Activated naive CD8-positive, alpha-beta T cell treated with anti-CD3 and anti-CD28 coated beads for 36 hours (primary cell): Measurements from ENCODE around the gene PITHD1. TPM values are rescaled to one million over a fixed set of nuclear protein-coding genes. Genes with fewer than 3 reads are reported as not detected.
A peak's percentile ranks its signal among the peaks of the same experiment; 100 is the strongest.
"Not testable (repeated sequence)": the region's sequence is repeated elsewhere in the genome, so short reads cannot be mapped to it uniquely, and the experiment has no call there.

Source experiments
- DNase-seq: peaks from one replicate; pipeline ENCODE4 v3.0.0; 2021
- H3K27ac Mint-ChIP-seq: one replicate; pipeline ENCODE4 v1.8.0; 2022; ENCODE audit warnings: mild to moderate bottlenecking, moderate library complexity, mixed read lengths
- H3K27me3 Mint-ChIP-seq: one replicate; pipeline ENCODE4 v1.8.0; 2022; ENCODE audit warnings: mild to moderate bottlenecking, mixed read lengths
- H3K36me3 Mint-ChIP-seq: one replicate; pipeline ENCODE4 v1.8.0; 2021; ENCODE audit warnings: mild to moderate bottlenecking, mixed read lengths
- H3K4me1 Mint-ChIP-seq: one replicate; pipeline ENCODE4 v1.8.0; 2021; ENCODE audit warnings: mixed read lengths
- H3K4me3 Mint-ChIP-seq: one replicate; pipeline ENCODE4 v1.8.0; 2022; ENCODE audit warnings: mild to moderate bottlenecking, moderate library complexity, mixed read lengths
- H3K9me3 Mint-ChIP-seq: one replicate; pipeline ENCODE4 v1.8.0; 2022; ENCODE audit warnings: mixed read lengths
- total RNA-seq, 2 experiments: library from RNA; stranded (reverse); gene quantifications; one replicate each; pipeline ENCODE4 v1.2.3, GENCODE V29; 2021

The PITHD1 gene
- total RNA-seq, 2 experiments from 2014 or later: 89.1 to 92.3 TPM

- no peak for DNase-seq
- no peak overlapping the region for H3K27ac Mint-ChIP-seq
- peak overlapping the region; percentile 92 for H3K4me3 Mint-ChIP-seq
- H3K36me3 Mint-ChIP-seq: no peaks in the 10 kb centered on the region
- peaks cover 17% of the 10 kb centered on the region for H3K4me1 Mint-ChIP-seq
- H3K9me3 Mint-ChIP-seq: no peaks in the 10 kb centered on the region
- no peaks in the 10 kb centered on the region for H3K27me3 Mint-ChIP-seq
Observed at GRCh38 chr1:23823767-23824166, 45.5 kb downstream of the PITHD1 start.

GRCh38 chr1:23824711-23825075, 46.5 kb downstream of the PITHD1 start:
- Mint-ChIP-seq H3K36me3 (no peaks in the 10 kb centered on the region), H3K27ac (peak overlapping the region; percentile 93), H3K9me3 (no peaks in the 10 kb centered on the region), H3K4me3 (peak overlapping the region; percentile 92), H3K27me3 (no peaks in the 10 kb centered on the region), H3K4me1 (peaks cover 17% of the 10 kb centered on the region)
- DNase-seq: no peak

GRCh38 chr1:23825076-23825761, 47.0 kb downstream of the PITHD1 start, which contains the start of gene HMGCL:
HMGCL (minus strand) TSS chr1:23825429; CDS start chr1:23825415, 14 bp downstream.
- Mint-ChIP-seq H3K4me3 (peak within 1 kb of the TSS; percentile 92), H3K36me3 (no peaks in the 10 kb centered on the region), H3K27me3 (no peaks in the 10 kb centered on the region), H3K4me1 (peaks cover 19% of the 10 kb centered on the region), H3K9me3 (no peaks in the 10 kb centered on the region), H3K27ac (peak within 1 kb of the TSS; percentile 93)
- DNase-seq: peak; percentile 91

GRCh38 chr1:23825762-23826522, 47.7 kb downstream of the PITHD1 start:
- no peak for DNase-seq
- peak overlapping the region; percentile 93 for H3K27ac Mint-ChIP-seq
- H3K9me3 Mint-ChIP-seq: no peaks in the 10 kb centered on the region
- H3K4me1 Mint-ChIP-seq: peaks cover 22% of the 10 kb centered on the region
- H3K36me3 Mint-ChIP-seq: no peaks in the 10 kb centered on the region
- H3K4me3 Mint-ChIP-seq: peak overlapping the region; percentile 92
- no peaks in the 10 kb centered on the region for H3K27me3 Mint-ChIP-seq

- not testable (repeated sequence) for H3K36me3 Mint-ChIP-seq, DNase-seq, H3K27ac Mint-ChIP-seq, H3K27me3 Mint-ChIP-seq, H3K4me3 Mint-ChIP-seq, H3K9me3 Mint-ChIP-seq
- H3K4me1 Mint-ChIP-seq: peaks cover 22% of the 10 kb centered on the region
Observed at GRCh38 chr1:23826590-23826989, 48.4 kb downstream of the PITHD1 start.

GRCh38 chr1:23827717-23828116, 49.5 kb downstream of the PITHD1 start:
- no peak overlapping the region for H3K4me3 Mint-ChIP-seq
- DNase-seq: no peak
- no peaks in the 10 kb centered on the region for H3K36me3 Mint-ChIP-seq
- H3K4me1 Mint-ChIP-seq: peaks cover 22% of the 10 kb centered on the region
- no peaks in the 10 kb centered on the region for H3K27me3 Mint-ChIP-seq
- H3K27ac Mint-ChIP-seq: no peak overlapping the region
- H3K9me3 Mint-ChIP-seq: no peaks in the 10 kb centered on the region

GRCh38 chr1:23834156-23834555, 55.9 kb downstream of the PITHD1 start:
- H3K27ac Mint-ChIP-seq, DNase-seq, H3K9me3 Mint-ChIP-seq, H3K36me3 Mint-ChIP-seq, H3K27me3 Mint-ChIP-seq, H3K4me3 Mint-ChIP-seq: not testable (repeated sequence)
- H3K4me1 Mint-ChIP-seq: peaks cover 13% of the 10 kb centered on the region

GRCh38 chr1:23836037-23836436, 57.8 kb downstream of the PITHD1 start:
- Mint-ChIP-seq H3K27me3 (peaks cover 3% of the 10 kb centered on the region), H3K27ac (no peak overlapping the region)

More at GRCh38 chr1:23836037-23836436, 57.8 kb downstream of the PITHD1 start:
- H3K4me3 Mint-ChIP-seq: no peak overlapping the region
- no peaks in the 10 kb centered on the region for H3K9me3 Mint-ChIP-seq
- H3K36me3 Mint-ChIP-seq: no peaks in the 10 kb centered on the region
- DNase-seq: no peak
- H3K4me1 Mint-ChIP-seq: peaks cover 8% of the 10 kb centered on the region

Other genes with a start within 250 kb of the PITHD1 start
- 10 to 100 TPM; 36.1 to 37.5 TPM for gene E2F2, start 247.2 kb upstream of the PITHD1 start, total RNA-seq
- 10 to 100 TPM; 59.1 to 59.5 TPM for gene ID3, start 218.9 kb upstream of the PITHD1 start, total RNA-seq
- gene RPL11, start 86.6 kb upstream of the PITHD1 start, total RNA-seq: 1,000 to 10,000 TPM; 1,457 to 1,518 TPM
- gene ELOA, start 34.9 kb upstream of the PITHD1 start, total RNA-seq: 10 to 100 TPM; 58.5 to 60.6 TPM
- gene LYPLA2, start 12.7 kb downstream of the PITHD1 start, total RNA-seq: 10 to 100 TPM; 76.8 to 79.5 TPM
- 10 to 100 TPM; 48.6 to 51.8 TPM for gene GALE, start 22.3 kb downstream of the PITHD1 start, total RNA-seq
- 10 to 100 TPM; 29.2 to 30.3 TPM for gene HMGCL, start 47.0 kb downstream of the PITHD1 start, total RNA-seq
- 1 to 10 TPM; 4.7 to 5.1 TPM for gene FUCA1, start 89.9 kb downstream of the PITHD1 start, total RNA-seq
- gene CNR2, start 134.9 kb downstream of the PITHD1 start, total RNA-seq: under 1 TPM; 0.16 to 0.28 TPM
- gene PNRC2, start 181.4 kb downstream of the PITHD1 start, total RNA-seq: 100 to 1,000 TPM; 162 to 165 TPM
- gene SRSF10, start 201.9 kb downstream of the PITHD1 start, total RNA-seq: 100 to 1,000 TPM; 229 to 234 TPM